ENCODE results near the gene CSRNP3. TPM values are rescaled to one million over a fixed set of nuclear protein-coding genes. Genes with fewer than 3 reads are reported as not detected.

CSRNP3 gene, protein sequence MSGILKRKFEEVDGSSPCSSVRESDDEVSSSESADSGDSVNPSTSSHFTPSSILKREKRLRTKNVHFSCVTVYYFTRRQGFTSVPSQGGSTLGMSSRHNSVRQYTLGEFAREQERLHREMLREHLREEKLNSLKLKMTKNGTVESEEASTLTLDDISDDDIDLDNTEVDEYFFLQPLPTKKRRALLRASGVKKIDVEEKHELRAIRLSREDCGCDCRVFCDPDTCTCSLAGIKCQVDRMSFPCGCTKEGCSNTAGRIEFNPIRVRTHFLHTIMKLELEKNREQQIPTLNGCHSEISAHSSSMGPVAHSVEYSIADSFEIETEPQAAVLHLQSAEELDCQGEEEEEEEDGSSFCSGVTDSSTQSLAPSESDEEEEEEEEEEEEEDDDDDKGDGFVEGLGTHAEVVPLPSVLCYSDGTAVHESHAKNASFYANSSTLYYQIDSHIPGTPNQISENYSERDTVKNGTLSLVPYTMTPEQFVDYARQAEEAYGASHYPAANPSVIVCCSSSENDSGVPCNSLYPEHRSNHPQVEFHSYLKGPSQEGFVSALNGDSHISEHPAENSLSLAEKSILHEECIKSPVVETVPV
- 0.43 and 0.48 TPM in 2 replicates for total RNA-seq

GRCh38 chr2:165469417-165469816 lies at the start of gene CSRNP3:
Gene CSRNP3 (plus strand): TSS chr2:165469698. CDS start chr2:165595066, 125,368 bp downstream.

Other genes starting within 250 kb of the CSRNP3 start
- 0.21 and 0.24 TPM in 2 replicates for gene SCN2A, start 230.3 kb upstream of the CSRNP3 start, total RNA-seq